ENCODE data around the gene PIEZO1. TPM values are rescaled to one million over a fixed set of nuclear protein-coding genes. Genes with fewer than 3 reads are reported as not detected.
"Not testable (repeated sequence)": the region's sequence is repeated elsewhere in the genome, so short reads cannot be mapped to it uniquely, and the experiment has no call there.

Gene PIEZO1
- total and polyA plus RNA-seq, 2 donors (not counting 3 experiments of a cell fraction or from before 2014, with no cell fraction given) = 298 to 322 TPM

DNA sequence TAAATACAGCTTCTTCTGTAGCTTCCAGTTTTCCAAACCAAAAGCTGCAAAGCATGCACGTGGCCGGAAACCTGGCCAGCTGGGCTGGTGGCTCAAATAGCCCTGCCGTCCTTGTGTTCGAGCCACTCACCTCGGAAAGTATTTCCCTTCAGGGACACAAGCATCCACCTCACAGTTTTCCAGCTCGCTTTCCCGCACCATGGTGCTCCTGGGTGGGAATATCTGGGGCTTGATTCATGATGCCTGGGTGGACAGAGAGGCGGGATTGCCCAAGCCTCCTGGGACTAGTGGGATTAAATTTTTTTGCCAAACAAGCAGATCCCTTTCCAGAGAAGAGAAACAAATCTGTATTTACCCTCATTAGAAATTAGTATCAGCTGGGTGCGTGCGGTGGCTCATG lies 115.0 kb downstream of the PIEZO1 start:
- TF ChIP-seq EZH2 (IDR thresholded peaks at IDR 0.05; ENCODE audit: borderline replicate concordance, low read depth, low read length, severe bottlenecking) = no peak
- TF ChIP-seq, protein P1, sequence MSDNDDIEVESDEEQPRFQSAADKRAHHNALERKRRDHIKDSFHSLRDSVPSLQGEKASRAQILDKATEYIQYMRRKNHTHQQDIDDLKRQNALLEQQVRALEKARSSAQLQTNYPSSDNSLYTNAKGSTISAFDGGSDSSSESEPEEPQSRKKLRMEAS (IDR thresholded peaks at IDR 0.05; ENCODE audit: insufficient read depth, insufficient read length) = no peak
- no peak for TF ChIP-seq CTCF (IDR thresholded peaks at IDR 0.05; ENCODE audit: extremely low read depth in 1 of 2, insufficient read depth in 1 of 2, low read depth in 1 of 2, low read length in 2 of 2)
- TF ChIP-seq GATA2 (IDR thresholded peaks at IDR 0.05; ENCODE audit: insufficient read depth, insufficient read length, low read depth, low read length) = no peak
- TF ChIP-seq POLR2AphosphoS5 (IDR thresholded peaks at IDR 0.05; ENCODE audit: insufficient read depth, low read depth, low read length) = no peak
- no peak for TF ChIP-seq POLR2A (IDR thresholded peaks at IDR 0.05; ENCODE audit: low read depth, low read length)
- TF ChIP-seq FOS (IDR thresholded peaks at IDR 0.05; ENCODE audit: borderline replicate concordance, insufficient read depth, low read length) = no peak
- TF ChIP-seq JUN (IDR thresholded peaks at IDR 0.05; ENCODE audit: borderline replicate concordance, insufficient read depth, insufficient read length, low read depth) = no peak
- no peak for TF ChIP-seq MYC (IDR thresholded peaks at IDR 0.05; ENCODE audit: low read depth, low read length)

GRCh38 chr16:88669493-88669892 lies 115.5 kb downstream of the PIEZO1 start:
- FAIRE-seq; BruUV-seq (replicated peaks): not testable (repeated sequence)

More for the DNA sequence above, 115.0 kb downstream of the PIEZO1 start:
- Histone ChIP-seq H3K9ac (replicated peaks; ENCODE audit: extremely low read depth, insufficient read depth, low read length) (no peak overlapping the region), H3K9me3 (replicated peaks; ENCODE audit: control insufficient read depth, insufficient read depth, low read length) (no peaks in the 10 kb centered on the region), H3K4me2 (ENCODE audit: insufficient read depth, low read length) (no peak overlapping the region), H3K36me3 (ENCODE audit: control insufficient read depth in 2 of 2, extremely low read depth in 1 of 2, insufficient read depth in 2 of 2, low read length in 2 of 2) (peaks cover 0 to 2% of the 10 kb centered on the region in 2 experiments), H3K27me3 (ENCODE audit: control insufficient read depth in 2 of 2, insufficient read depth in 2 of 2, low read length in 2 of 2) (no peaks in the 10 kb centered on the region), H3K9me1 (replicated peaks; ENCODE audit: control insufficient read depth, extremely low read depth, insufficient read depth, low read length) (no peaks in the 10 kb centered on the region), H4K20me1 (replicated peaks; ENCODE audit: control insufficient read depth, extremely low read depth, insufficient read depth, low read length) (no peaks in the 10 kb centered on the region), H3K4me3 (replicated peaks in 1 of 3; ENCODE audit: insufficient read depth in 1 of 3, low read depth in 1 of 3, low read length in 3 of 3) (no peak overlapping the region), H3K4me1 (ENCODE audit: control insufficient read depth, extremely low read depth, insufficient read depth, low read length) (peaks cover 5% of the 10 kb centered on the region), H3K27ac (ENCODE audit: insufficient read depth, low read depth, low read length) (no peak overlapping the region), H3K79me2 (ENCODE audit: control insufficient read depth, insufficient read depth, low read length) (no peaks in the 10 kb centered on the region), H2AFZ (ENCODE audit: low read depth, low read length) (no peak overlapping the region)
- ChIA-PET CTCF (interaction anchor here (1.1 kb wide), 1 partner anchor 15 kb away, joined by 4 read pairs; no protein-coding TSS in a partner anchor), POLR2A (no interaction called here)
- DNase-seq (ENCODE audit: low read depth, low spot score) (no peak), FAIRE-seq (no peak)
- dilution Hi-C loops (cut with MboI; ENCODE audit: extremely low pct_ligation_motif_present, low sequenced_read_pairs) (no loop called here), intact Hi-C loops (cut with micrococcal nuclease) (no loop called here)
- BruUV-seq (replicated peaks) = no TSS peak

More at GRCh38 chr16:88669493-88669892, 115.5 kb downstream of the PIEZO1 start:
- H4K20me1 ChIP-seq (replicated peaks; ENCODE audit: control insufficient read depth, extremely low read depth, insufficient read depth, low read length); POLR2A ChIA-PET; H3K79me2 ChIP-seq (ENCODE audit: control insufficient read depth, insufficient read depth, low read length); H3K27ac ChIP-seq (ENCODE audit: insufficient read depth, low read depth, low read length); dilution Hi-C loops (cut with MboI; ENCODE audit: extremely low pct_ligation_motif_present, low sequenced_read_pairs); H3K9me1 ChIP-seq (replicated peaks; ENCODE audit: control insufficient read depth, extremely low read depth, insufficient read depth, low read length); intact Hi-C loops (cut with micrococcal nuclease); H3K36me3 ChIP-seq (ENCODE audit: control insufficient read depth in 2 of 2, extremely low read depth in 1 of 2, insufficient read depth in 2 of 2, low read length in 2 of 2); H3K27me3 ChIP-seq (ENCODE audit: control insufficient read depth in 2 of 2, insufficient read depth in 2 of 2, low read length in 2 of 2); H2AFZ ChIP-seq (ENCODE audit: low read depth, low read length); H3K4me1 ChIP-seq (ENCODE audit: control insufficient read depth, extremely low read depth, insufficient read depth, low read length); H3K9me3 ChIP-seq (replicated peaks; ENCODE audit: control insufficient read depth, insufficient read depth, low read length); H3K4me2 ChIP-seq (ENCODE audit: insufficient read depth, low read length); H3K4me3 ChIP-seq (replicated peaks in 1 of 3; ENCODE audit: insufficient read depth in 1 of 3, low read depth in 1 of 3, low read length in 3 of 3); H3K9ac ChIP-seq (replicated peaks; ENCODE audit: extremely low read depth, insufficient read depth, low read length); DNase-seq (ENCODE audit: low read depth, low spot score): not testable (repeated sequence)
- CTCF ChIA-PET = interaction anchor here (1.1 kb wide), 1 partner anchor 16 kb away, joined by 4 read pairs; no protein-coding TSS in a partner anchor
